HCEC 1CT (cell line): ENCODE results near the gene RFX1.
"Not testable (repeated sequence)": the region's sequence is repeated elsewhere in the genome, so short reads cannot be mapped to it uniquely, and the experiment has no call there.

Source experiments
- DNase-seq: peaks from one replicate; pipeline ENCODE4 v3.0.0-alpha.2; 2017

Gene RFX1

DNA sequence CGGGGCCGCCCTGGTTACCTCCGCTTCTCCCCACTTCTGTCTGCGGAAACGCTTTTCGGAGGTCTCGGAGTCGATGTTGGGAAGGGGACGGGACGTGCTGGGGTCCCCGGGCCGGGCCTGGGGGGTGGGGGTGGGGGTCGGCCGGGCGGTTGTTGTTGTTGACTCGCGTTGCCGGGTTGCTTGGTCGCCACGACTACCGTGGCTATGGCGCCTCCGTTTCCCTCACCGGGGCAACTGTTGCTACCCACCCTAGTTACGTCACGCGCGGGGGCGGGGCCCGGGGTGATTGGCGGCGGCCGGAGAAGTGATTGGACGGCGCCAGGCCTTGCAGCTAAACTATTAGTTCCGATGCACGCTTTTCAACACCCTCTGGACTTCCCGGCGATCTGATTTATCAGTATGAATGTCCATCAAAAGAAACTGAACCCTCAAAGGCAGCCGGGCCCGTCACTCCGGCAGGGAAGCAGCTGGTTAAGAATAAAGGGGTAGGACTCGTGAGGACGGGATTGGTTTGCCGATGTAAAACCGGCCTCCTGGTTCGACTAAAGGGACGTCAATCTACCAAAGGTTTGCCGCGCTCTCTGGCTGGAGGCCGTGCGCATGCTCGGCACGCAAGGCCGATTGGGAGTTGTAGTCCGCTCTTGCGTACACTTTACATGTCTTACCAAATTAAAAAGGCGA is at the start of gene RFX1:
Gene RFX1 (minus strand): TSS at position 236 of the 681 bp plus-strand sequence. CDS start 12,477 bp downstream, outside the sequence.
- DNase-seq = peak; percentile 100

DNA sequence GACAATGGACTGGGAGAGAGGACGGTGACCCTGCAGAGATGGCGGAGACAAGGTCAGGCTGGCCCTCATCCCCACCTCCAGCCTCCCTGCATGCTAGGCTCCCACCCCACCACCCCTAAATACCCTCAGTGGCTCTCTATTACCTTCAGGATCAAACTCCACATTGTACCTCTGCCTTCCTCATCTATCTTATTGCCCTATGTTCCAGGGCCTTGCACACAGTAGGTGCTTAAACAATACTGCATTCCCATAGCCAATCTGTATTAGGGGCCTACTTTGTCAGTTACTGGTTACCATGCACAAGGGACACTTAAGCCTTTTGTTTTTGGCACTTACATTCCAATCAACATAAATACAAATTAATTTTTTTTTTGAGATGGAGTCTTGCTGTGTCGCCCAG is 49.3 kb upstream of the RFX1 start:
- DNase-seq = no peak

DNA sequence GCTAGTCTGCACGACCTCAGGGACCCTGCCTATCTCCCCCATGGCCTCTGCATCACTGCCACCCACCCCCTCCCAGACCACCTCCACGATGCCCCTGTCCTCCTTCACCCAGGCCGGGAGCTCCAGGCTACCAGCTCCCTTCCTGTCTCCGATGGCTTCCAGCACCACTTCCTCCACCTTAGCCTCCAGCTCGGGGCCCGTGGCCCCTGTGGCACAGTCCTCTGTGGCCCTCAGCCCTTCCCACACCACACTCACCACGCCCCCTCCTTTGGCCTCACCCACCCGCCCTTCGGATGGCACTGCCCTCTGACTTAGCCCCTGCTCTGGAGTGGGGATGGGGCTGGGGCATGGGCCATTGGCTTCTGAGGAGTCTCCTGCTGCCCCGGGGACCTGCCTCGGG is 48.6 kb upstream of the RFX1 start:
- DNase-seq = no peak

GRCh38 chr19:14054099-14054498 is 48.0 kb upstream of the RFX1 start:
- no peak for DNase-seq

DNA sequence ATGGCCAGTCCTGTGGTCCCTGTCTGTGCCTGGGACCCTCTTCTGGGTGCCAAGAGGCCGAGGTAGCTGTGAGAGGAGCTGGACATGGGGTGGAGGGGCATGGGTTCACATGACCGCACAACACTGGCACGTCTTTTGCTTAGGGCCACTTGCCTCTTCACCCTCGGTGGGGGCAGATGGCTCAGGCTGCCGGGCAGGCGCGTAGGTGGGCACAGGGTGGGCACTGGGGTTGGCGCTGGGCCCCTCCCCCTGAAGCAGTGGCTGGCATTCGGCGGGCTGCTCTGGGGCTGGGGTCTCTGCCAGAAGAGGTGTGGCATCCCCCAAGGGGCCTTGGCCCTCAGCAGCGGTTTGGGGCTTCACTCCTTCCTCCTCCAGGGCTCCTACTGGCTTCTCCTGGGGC is 47.4 kb upstream of the RFX1 start:
- DNase-seq = no peak

- DNase-seq = no peak
Measured at GRCh38 chr19:14053032-14053431, 46.9 kb upstream of the RFX1 start.

DNA sequence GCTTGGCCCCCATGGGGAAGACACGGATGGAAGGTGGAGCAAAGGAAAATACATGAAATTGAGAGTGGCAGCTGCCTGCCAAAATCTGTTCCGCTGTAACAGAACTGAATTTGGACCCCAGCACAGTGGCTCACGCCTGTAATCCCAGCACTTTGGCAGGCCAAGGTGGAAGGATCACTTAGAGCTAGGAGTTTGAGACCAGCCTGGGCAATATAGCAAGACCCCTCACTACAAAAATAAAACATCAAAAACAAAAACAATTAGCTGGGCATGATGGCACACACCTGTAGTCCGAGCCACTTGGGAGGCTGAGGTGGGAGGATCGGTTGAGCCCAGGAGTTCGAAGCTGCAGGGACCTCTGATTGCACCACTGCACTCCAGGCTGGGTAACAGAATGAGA is 46.4 kb upstream of the RFX1 start:
- DNase-seq = no peak

GRCh38 chr19:14051980-14052379 is 45.9 kb upstream of the RFX1 start:
- no peak for DNase-seq

DNA sequence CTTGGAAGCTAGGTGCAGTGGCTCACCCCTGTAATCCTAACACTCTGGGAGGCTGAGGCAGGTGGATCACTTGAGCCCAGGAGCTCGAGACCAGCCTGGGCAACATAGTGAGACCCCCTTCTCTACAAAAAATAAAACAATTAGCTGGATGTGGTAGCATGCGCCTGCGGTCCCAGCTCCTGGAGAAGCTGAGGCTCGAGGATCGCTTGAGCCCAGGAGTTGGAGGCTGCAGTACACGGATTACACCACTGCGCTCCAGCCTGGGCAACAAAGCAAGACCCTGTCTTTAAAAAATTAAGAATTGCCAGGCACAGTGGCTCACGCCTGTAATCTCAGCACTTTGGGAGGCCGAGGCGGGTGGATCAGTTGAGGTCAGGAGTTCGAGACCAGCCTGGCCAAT is 44.8 kb upstream of the RFX1 start:
- DNase-seq = not testable (repeated sequence)

GRCh38 chr19:14050512-14050911 is 44.4 kb upstream of the RFX1 start:
- no peak for DNase-seq

DNA sequence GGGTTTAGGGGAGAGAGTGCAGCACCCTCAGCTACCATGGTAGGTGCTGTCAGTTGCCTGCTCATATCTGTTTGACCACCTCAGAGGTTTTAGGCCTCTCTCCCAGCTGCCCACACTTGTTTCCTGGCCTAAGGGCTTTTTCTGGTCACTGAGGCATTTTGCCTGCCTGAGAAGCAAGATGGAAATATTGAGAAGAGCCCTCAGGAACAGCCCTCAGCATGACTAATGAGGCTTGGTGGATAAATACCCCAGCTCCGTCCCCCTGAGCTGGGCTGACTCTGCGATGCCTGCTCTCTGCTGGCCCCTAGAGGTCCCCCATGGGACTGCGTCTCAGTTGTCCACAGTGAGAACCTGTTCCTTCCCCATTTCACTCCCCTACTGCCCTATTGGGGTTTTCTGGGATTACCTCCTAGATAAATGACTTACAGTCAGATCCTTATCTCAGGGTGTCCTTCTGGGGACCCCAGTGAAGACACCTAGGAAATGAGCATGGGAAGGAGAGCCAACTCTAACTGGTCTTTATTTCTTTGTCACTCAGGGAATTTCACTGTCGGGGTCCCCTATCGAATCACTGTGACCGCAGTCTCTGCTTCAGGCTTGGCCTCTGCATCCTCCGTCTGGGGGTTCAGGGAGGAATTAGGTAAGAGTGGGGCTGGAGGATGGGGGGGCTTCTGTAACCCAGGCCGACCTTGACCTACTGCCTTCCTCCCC is 42.5 kb upstream of the RFX1 start:
- DNase-seq = no peak

GRCh38 chr19:14047866-14048265 is 41.7 kb upstream of the RFX1 start:
- not testable (repeated sequence) for DNase-seq

- DNase-seq = peak; percentile 57
Measured at GRCh38 chr19:14042659-14043608, 36.8 kb upstream of the RFX1 start.

- DNase-seq = no peak
Measured at GRCh38 chr19:14039181-14039580, 33.1 kb upstream of the RFX1 start.

DNA sequence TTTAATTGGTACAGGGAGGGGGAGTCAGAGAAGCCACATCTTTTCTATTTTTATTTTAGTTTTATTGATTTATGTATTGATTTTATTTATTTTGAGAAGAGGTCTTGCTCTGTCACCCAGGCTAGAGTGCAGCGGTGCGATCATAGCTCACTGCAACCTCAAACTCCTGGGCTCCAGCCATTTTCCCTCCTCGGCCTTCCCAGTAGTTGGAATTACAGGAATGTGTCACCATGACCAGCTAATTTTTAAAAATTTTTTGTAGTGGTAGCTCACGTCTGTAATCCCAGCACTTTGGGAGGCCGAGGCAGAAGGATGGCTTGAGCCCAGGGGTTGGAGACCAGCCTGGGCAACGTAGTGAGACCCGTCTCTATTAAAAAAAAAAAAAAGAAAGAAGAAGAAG is 29.6 kb upstream of the RFX1 start:
- no peak for DNase-seq

DNA sequence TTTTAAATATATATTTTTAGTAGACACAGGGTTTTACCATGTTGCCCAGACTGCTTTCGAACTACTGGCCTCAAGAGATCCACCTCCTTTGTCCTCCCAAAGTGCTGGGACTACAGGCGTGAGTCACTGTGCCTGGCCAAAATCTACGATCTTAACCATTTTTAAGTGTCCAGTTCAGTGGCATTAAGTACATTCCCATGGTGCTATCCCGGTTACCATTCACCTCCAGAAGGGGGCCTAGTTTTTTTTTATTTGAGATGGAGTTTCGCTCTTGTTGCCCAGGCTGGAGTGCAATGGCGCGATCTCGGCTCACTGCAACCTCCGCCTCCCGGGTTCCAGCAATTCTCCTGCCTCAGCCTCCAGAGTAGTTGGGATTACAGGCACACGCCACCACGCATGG is 29.0 kb upstream of the RFX1 start:
- DNase-seq = not testable (repeated sequence)

DNA sequence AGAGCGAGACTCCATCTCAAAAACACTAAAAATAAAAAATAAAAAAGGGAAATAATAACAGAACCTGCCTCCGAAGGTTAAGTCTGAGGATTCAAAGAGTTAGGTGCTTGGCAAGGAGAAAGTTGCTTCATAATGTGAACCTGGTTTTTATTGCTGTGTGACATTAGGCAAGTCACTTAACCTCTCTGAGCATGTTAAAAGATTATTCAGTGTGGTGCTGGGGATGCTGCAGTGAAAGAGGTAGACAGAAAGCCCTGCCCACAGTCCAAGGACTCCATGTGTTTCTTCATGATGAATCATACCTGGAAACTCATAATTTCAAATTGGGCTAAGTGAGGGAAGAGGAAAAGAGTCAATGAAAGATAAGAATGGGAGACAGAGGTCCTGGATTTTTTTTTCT is 27.8 kb upstream of the RFX1 start:
- DNase-seq = no peak

DNA sequence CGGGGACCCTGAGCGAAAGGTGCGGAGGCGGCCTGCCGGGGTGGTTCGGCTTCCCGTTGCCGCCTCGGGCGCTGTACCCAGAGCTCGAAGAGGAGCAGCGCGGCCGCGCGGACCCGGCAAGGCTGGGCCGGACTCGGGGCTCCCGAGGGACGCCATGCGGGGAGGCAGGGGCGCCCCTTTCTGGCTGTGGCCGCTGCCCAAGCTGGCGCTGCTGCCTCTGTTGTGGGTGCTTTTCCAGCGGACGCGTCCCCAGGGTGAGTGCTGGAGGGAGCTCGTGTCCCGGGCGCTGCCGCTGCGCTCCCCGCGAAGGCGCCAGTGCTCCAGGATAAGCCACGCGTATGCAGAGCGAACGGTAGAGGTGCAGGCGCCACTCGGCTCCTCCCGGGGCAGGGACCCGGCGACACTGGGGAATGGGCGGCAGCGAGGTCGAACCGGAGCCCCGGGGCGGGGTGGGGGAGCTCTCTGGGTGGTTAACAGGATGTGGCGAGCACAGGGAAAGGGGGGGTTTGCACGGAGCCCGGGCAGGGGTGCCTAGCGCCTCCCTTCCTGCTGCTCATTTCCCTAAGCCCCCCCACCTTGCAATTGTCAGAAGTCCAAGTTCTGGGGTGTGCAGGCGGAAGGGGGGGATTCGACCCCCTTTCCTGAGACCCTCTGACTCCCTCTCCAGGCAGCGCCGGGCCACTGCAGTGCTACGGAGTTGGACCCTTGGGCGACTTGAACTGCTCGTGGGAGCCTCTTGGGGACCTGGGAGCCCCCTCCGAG is 25.8 kb upstream of the RFX1 start, which contains the start of gene IL27RA:
Gene IL27RA (plus strand): TSS at position 44 of the 762 bp plus-strand sequence. CDS start 111 bp downstream, at position 155.
- DNase-seq = no peak

DNA sequence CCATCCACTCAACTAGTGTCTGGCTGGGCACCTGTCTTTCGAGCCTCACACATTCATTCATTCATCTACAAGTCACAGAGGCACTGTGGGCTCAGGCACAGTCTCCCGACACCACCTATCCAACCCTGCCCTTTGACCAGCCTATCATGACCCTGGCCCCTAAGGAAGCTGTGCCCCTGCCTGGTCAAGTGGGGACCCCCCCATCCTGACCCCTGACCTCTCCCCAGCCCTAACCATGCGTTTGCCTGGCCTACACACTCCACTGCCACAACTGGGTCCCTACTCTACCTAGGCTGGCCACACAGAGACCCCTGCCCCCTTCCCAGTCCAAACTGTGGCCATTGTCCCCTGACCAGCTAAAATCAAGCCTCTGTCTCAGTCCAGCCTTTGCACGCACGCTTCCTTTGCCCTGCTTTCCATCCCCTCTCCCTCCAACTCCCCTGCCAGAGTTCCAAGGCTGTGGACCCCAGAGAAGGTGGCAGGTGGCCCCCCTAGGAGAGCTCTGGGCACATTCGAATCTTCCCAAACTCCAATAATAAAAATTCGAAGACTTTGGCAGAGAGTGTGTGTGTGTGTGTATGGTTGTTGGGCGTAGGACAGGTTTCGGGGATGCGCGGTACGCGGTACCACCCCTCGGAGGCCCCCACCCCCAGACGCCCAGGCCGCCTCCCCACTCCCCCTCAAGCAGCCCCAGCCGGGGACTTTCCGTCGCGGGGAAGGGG is 25.0 kb upstream of the RFX1 start:
- no peak for DNase-seq

- DNase-seq = no peak
Measured at GRCh38 chr19:14028901-14029300, 22.8 kb upstream of the RFX1 start.

DNA sequence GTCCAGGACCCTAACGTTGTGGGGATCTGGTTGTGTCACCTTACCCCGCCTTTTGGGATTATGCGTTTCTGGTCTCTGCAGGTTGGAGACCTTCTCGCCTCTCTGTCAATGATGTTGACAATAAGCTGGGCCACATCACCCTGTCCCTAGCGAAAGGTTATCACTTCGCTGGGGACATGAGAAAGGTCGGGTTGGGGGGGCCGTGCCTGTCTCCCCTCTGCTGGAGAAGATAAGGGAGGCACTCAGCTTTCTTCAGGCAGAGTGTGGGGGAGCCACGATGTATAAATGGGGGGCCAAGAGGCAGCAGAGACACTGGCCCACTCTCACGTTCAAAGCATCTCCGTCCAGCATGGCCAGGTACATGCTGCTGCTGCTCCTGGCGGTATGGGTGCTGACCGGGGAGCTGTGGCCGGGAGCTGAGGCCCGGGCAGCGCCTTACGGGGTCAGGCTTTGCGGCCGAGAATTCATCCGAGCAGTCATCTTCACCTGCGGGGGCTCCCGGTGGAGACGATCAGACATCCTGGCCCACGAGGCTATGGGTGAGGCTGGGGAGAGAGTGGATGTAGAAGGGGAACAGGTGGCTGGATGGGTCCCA is 21.8 kb upstream of the RFX1 start, which contains the start of gene RLN3:
Gene RLN3 (plus strand): TSS at position 293 of the 595 bp plus-strand sequence. CDS start 57 bp downstream, at position 350.
- no peak for DNase-seq
